ENCODE measurements around the gene BCR. TPM values are rescaled to one million over a fixed set of nuclear protein-coding genes. Genes with fewer than 3 reads are reported as not detected.

BCR gene
- total and polyA plus RNA-seq, 2 donors (not counting 1 experiment from before 2014, with no cell fraction given): 30.2 to 46.4 TPM

DNA sequence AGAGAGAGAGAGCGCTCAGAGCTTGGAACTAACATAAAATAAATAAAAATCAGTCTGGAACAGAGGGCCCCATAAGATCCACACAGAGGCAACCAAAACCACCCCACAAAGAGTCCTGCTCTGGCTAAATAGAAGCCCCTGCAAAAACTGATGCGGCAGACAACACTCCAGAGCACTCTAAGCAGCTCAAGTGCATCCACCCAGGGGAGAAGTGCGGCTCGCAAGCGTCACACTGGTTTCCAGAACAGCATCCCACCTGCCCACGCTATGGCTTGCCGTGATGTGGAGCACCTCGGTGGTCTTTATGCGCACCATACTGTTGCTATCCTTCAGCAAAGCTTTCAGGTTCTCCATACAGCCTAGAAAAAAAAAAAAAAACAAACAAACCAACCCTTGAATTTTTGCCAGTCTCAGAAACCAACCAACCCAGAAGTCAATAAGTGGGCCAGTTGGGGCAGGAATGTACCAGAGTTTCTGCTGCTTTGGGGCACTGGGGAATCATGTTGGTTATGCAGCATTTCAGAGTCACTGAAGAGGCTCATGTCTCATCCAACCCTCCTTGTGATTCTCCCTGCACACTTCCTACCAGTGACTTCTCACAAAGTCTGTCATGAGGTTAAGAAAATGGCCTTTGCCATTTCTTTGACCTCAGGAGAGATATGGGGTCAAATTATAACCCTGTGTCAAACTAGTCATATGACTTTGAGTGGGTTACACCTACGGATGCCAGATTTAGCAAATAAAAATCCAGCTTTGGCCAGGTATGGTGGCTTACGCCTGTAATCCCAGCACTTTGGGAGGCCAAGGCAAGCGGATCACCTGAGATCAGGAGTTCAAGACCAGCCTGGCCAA is 41.5 kb upstream of the BCR start:
- H3K4me1 Mint-ChIP-seq: peaks cover 59% of the 10 kb centered on the region
- Histone ChIP-seq H3K9ac (ENCODE audit: low read length) (peak overlapping the region; percentile 16), H3K79me2 (ENCODE audit: control insufficient read depth, insufficient read depth, low read length) (no peaks in the 10 kb centered on the region), H4K20me1 (ENCODE audit: control insufficient read depth, insufficient read depth, low read length, poor library complexity, severe bottlenecking) (no peaks in the 10 kb centered on the region), H2AFZ (ENCODE audit: insufficient read depth, low read depth, low read length, poor library complexity, severe bottlenecking) (no peak overlapping the region), H3K27ac (ENCODE audit: low read length in 2 of 2) (peak overlapping the region; percentile 89 to 91), H3K27me3 (replicated peaks in 1 of 4; ENCODE audit: control extremely low read depth in 1 of 4, control insufficient read depth in 3 of 4, insufficient read depth in 4 of 4, low read length in 3 of 4) (no peaks in the 10 kb centered on the region), H3K36me3 (replicated peaks in 1 of 2; ENCODE audit: control extremely low read depth in 1 of 2, control insufficient read depth in 1 of 2, extremely low read depth in 1 of 2, insufficient read depth in 2 of 2, low read length in 1 of 2) (no peaks in the 10 kb centered on the region), H3K4me2 (replicated peaks; ENCODE audit: low read depth, low read length, poor library complexity, severe bottlenecking) (peak overlapping the region; percentile 55), H3K4me3 (ENCODE audit: control extremely low read depth in 1 of 5, extremely low read depth in 1 of 5, insufficient read depth in 1 of 5, low read depth in 2 of 5, low read length in 4 of 5) (peak overlapping the region in 1 of 5 experiments; percentile 21), H3K4me1 (ENCODE audit: control insufficient read depth in 2 of 2, insufficient read depth in 2 of 2, low read length in 2 of 2) (peaks cover 60 to 80% of the 10 kb centered on the region in 2 donors), H3K9me3 (ENCODE audit: control extremely low read depth in 1 of 3, control insufficient read depth in 2 of 3, insufficient read depth in 1 of 3, low read length in 2 of 3) (no peaks in the 10 kb centered on the region)
- ATAC-seq (ENCODE audit: low read depth) (no peak), DNase-seq (no peak)
- CTCF ChIA-PET: interaction anchor here (0.6 to 17.0 kb wide), 14 partner anchors 10 to 324 kb away, joined by 3 to 556 read pairs (median 4); partner anchors contain the start of gene BCR
- no peaks in the 10 kb centered on the region for H3K27me3 Mint-ChIP-seq
- TF ChIP-seq EZH2 (IDR thresholded peaks at IDR 0.05; ENCODE audit: borderline replicate concordance, insufficient read depth, low read depth, low read length, poor library complexity, severe bottlenecking) (no peak), CTCF (IDR thresholded peaks at IDR 0.05) (no peak)
- POLR2A ChIA-PET: interaction anchor here (0.7 kb wide), 2 partner anchors 37 to 977 kb away, joined by 3 to 4 read pairs; no protein-coding TSS in a partner anchor
- H3K9me3 Mint-ChIP-seq (ENCODE audit: insufficient read depth): no peaks in the 10 kb centered on the region
- WGBS (ENCODE audit: insufficient coverage): 70% methylated on average over 8 of the region's 12 CpGs
- H3K4me3 Mint-ChIP-seq: peak overlapping the region; percentile 23
- intact Hi-C loops (cut with micrococcal nuclease): loop anchor here (10.0 kb wide), 1 partner anchor 84 kb away; no protein-coding TSS in a partner anchor
- H3K27ac Mint-ChIP-seq: peak overlapping the region; percentile 89

- H3K27me3 Mint-ChIP-seq: no peaks in the 10 kb centered on the region
- peaks cover 71% of the 10 kb centered on the region for H3K4me1 Mint-ChIP-seq
Measured at GRCh38 chr22:23140385-23140784, 39.9 kb upstream of the BCR start.

More at GRCh38 chr22:23140385-23140784, 39.9 kb upstream of the BCR start:
- POLR2A ChIA-PET: no interaction called here
- Histone ChIP-seq H3K27me3 (replicated peaks in 1 of 4; ENCODE audit: control extremely low read depth in 1 of 4, control insufficient read depth in 3 of 4, insufficient read depth in 4 of 4, low read length in 3 of 4) (no peaks in the 10 kb centered on the region), H2AFZ (ENCODE audit: insufficient read depth, low read depth, low read length, poor library complexity, severe bottlenecking) (no peak overlapping the region), H3K4me3 (ENCODE audit: control extremely low read depth in 1 of 5, extremely low read depth in 1 of 5, insufficient read depth in 1 of 5, low read depth in 2 of 5, low read length in 4 of 5) (no peak overlapping the region), H3K4me1 (ENCODE audit: control insufficient read depth in 2 of 2, insufficient read depth in 2 of 2, low read length in 2 of 2) (peaks cover 70 to 95% of the 10 kb centered on the region in 2 donors), H3K9me3 (ENCODE audit: control extremely low read depth in 1 of 3, control insufficient read depth in 2 of 3, insufficient read depth in 1 of 3, low read length in 2 of 3) (no peaks in the 10 kb centered on the region), H4K20me1 (ENCODE audit: control insufficient read depth, insufficient read depth, low read length, poor library complexity, severe bottlenecking) (no peaks in the 10 kb centered on the region), H3K36me3 (replicated peaks in 1 of 2; ENCODE audit: control extremely low read depth in 1 of 2, control insufficient read depth in 1 of 2, extremely low read depth in 1 of 2, insufficient read depth in 2 of 2, low read length in 1 of 2) (no peaks in the 10 kb centered on the region), H3K79me2 (ENCODE audit: control insufficient read depth, insufficient read depth, low read length) (no peaks in the 10 kb centered on the region), H3K4me2 (replicated peaks; ENCODE audit: low read depth, low read length, poor library complexity, severe bottlenecking) (peak overlapping the region; percentile 14), H3K9ac (ENCODE audit: low read length) (no peak overlapping the region), H3K27ac (ENCODE audit: low read length in 2 of 2) (no peak overlapping the region)
- TF ChIP-seq CTCF (IDR thresholded peaks at IDR 0.05): no peak
- TF ChIP-seq EZH2 (IDR thresholded peaks at IDR 0.05; ENCODE audit: borderline replicate concordance, insufficient read depth, low read depth, low read length, poor library complexity, severe bottlenecking): no peak
- intact Hi-C loops (cut with micrococcal nuclease): loop anchor here (5.0 to 10.0 kb wide), 3 partner anchors 68 to 1414 kb away; partner anchors contain the start of genes GNAZ, GUCD1 and SNRPD3
- Mint-ChIP-seq H3K27ac (no peak overlapping the region), H3K9me3 (ENCODE audit: insufficient read depth) (no peaks in the 10 kb centered on the region), H3K4me3 (no peak overlapping the region)
- no peak for DNase-seq
- ATAC-seq (ENCODE audit: low read depth): no peak
- CTCF ChIA-PET: interaction anchor here (0.6 to 17.0 kb wide), 6 partner anchors 13 to 553 kb away, joined by 3 to 556 read pairs (median 3); no protein-coding TSS in a partner anchor

Measured in B cell (primary cell).